ENCODE data around the gene CACNA1D. TPM values are rescaled to one million over a fixed set of nuclear protein-coding genes. Genes with fewer than 3 reads are reported as not detected.

CACNA1D gene
- total RNA-seq, 1 experiment from 2014 or later = not detected

DNA sequence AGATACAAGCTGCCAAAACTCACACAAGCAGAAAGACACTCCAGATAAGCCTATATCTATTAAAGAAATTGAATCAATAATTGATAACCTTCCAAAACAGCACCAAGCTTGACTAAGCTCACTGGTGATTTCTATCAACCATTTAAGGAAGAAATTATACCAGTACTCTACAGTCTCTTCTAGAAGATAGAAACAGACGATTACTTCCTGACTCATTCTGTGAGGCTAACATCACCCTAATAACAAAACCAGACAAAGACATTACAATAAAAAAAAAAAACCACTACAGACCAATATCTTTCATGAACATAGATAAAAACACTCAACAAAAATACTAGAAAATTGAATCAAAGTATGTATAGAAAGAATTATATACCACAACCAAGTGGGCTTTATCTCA is 331.6 kb downstream of the CACNA1D start:
- intact Hi-C loops (cut with micrococcal nuclease; ENCODE audit: unreplicated experiment) = no loop called here
- DNase-seq (ENCODE audit: low spot score) = no peak
- Histone ChIP-seq H3K4me3 (ENCODE audit: low read depth, low read length, poor library complexity, severe bottlenecking) (no peak overlapping the region), H3K9me3 (ENCODE audit: low read depth, low read length, poor library complexity, severe bottlenecking) (no peaks in the 10 kb centered on the region), H3K27me3 (replicated peaks; ENCODE audit: insufficient read depth, low read depth, low read length, poor library complexity) (no peaks in the 10 kb centered on the region), H3K27ac (ENCODE audit: low read depth, low read length, poor library complexity, severe bottlenecking) (no peak overlapping the region), H3K4me1 (ENCODE audit: insufficient read depth, low read length, poor library complexity, severe bottlenecking) (no peaks in the 10 kb centered on the region), H3K36me3 (ENCODE audit: insufficient read depth, low read length, poor library complexity, severe bottlenecking) (no peaks in the 10 kb centered on the region)
- ChIA-PET POLR2A (ENCODE audit: low non-redundant PET) (no interaction called here), CTCF (no interaction called here)
- no peak for TF ChIP-seq EZH2 (IDR thresholded peaks at IDR 0.05; ENCODE audit: borderline replicate concordance, low read depth, low read length, poor library complexity, severe bottlenecking)
- TF ChIP-seq CTCF (conservative IDR thresholded peaks at IDR 0.05; ENCODE audit: low read depth, low read length) = no peak
- no TSS peak for BruUV-seq (replicated peaks)

DNA sequence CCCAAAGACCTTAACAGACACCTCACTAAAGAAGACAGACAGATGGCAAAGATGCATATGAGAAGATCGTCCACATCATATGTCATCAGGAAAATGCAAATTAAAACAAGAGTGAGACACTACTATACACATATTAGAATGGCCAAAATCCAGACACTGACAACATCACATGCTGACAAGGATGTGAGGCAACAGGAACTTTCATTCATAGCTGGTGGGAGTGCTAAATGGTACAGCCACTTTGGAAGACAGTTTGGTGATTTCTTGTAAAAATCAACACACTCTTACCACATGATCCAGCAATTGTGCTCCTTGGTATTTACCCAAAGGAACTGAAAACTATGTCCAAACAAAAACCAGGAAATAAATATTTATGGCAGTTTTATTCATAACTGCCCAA is 334.2 kb downstream of the CACNA1D start:
- CTCF ChIA-PET = no interaction called here
- no peaks in the 10 kb centered on the region for H3K4me1 ChIP-seq (ENCODE audit: insufficient read depth, low read length, poor library complexity, severe bottlenecking)
- H3K36me3 ChIP-seq (ENCODE audit: insufficient read depth, low read length, poor library complexity, severe bottlenecking) = no peaks in the 10 kb centered on the region
- intact Hi-C loops (cut with micrococcal nuclease; ENCODE audit: unreplicated experiment) = no loop called here
- POLR2A ChIA-PET (ENCODE audit: low non-redundant PET) = no interaction called here
- no peaks in the 10 kb centered on the region for H3K27me3 ChIP-seq (replicated peaks; ENCODE audit: insufficient read depth, low read depth, low read length, poor library complexity)
- DNase-seq (ENCODE audit: low spot score) = no peak
- no TSS peak for BruUV-seq (replicated peaks)
- TF ChIP-seq CTCF (conservative IDR thresholded peaks at IDR 0.05; ENCODE audit: low read depth, low read length) (no peak), EZH2 (IDR thresholded peaks at IDR 0.05; ENCODE audit: borderline replicate concordance, low read depth, low read length, poor library complexity, severe bottlenecking) (no peak)
- H3K9me3 ChIP-seq (ENCODE audit: low read depth, low read length, poor library complexity, severe bottlenecking) = no peaks in the 10 kb centered on the region
- H3K27ac ChIP-seq (ENCODE audit: low read depth, low read length, poor library complexity, severe bottlenecking) = no peak overlapping the region
- H3K4me3 ChIP-seq (ENCODE audit: low read depth, low read length, poor library complexity, severe bottlenecking) = no peak overlapping the region

- no peaks in the 10 kb centered on the region for H3K36me3 ChIP-seq (ENCODE audit: insufficient read depth, low read length, poor library complexity, severe bottlenecking)
- H3K27ac ChIP-seq (ENCODE audit: low read depth, low read length, poor library complexity, severe bottlenecking) = no peak overlapping the region
- TF ChIP-seq EZH2 (IDR thresholded peaks at IDR 0.05; ENCODE audit: borderline replicate concordance, low read depth, low read length, poor library complexity, severe bottlenecking) = no peak
- no peak for TF ChIP-seq CTCF (conservative IDR thresholded peaks at IDR 0.05; ENCODE audit: low read depth, low read length)
- no peaks in the 10 kb centered on the region for H3K9me3 ChIP-seq (ENCODE audit: low read depth, low read length, poor library complexity, severe bottlenecking)
- intact Hi-C loops (cut with micrococcal nuclease; ENCODE audit: unreplicated experiment) = no loop called here
- no peak for DNase-seq (ENCODE audit: low spot score)
- H3K4me1 ChIP-seq (ENCODE audit: insufficient read depth, low read length, poor library complexity, severe bottlenecking) = no peaks in the 10 kb centered on the region
- POLR2A ChIA-PET (ENCODE audit: low non-redundant PET) = no interaction called here
- CTCF ChIA-PET = no interaction called here
- H3K4me3 ChIP-seq (ENCODE audit: low read depth, low read length, poor library complexity, severe bottlenecking) = no peak overlapping the region
- H3K27me3 ChIP-seq (replicated peaks; ENCODE audit: insufficient read depth, low read depth, low read length, poor library complexity) = no peaks in the 10 kb centered on the region
- BruUV-seq (replicated peaks) = no TSS peak
Observed at GRCh38 chr3:53829605-53830004, 335.2 kb downstream of the CACNA1D start.

Measured in A673 (cell line).